GM08714 (cell line): ENCODE results near the gene FARP1.

Experiments used
- H3K4me3 ChIP-seq: fragments of 200-500 bp; sonication (Bioruptor generic); 2 replicates; pipeline ENCODE4 v1.5.1; 2014; ENCODE audit warnings: mild to moderate bottlenecking, low read length, inconsistent platforms
- ZNF274 ChIP-seq: IDR thresholded peaks from 2 replicates; pipeline ENCODE4 v1.6.1; 2012; ENCODE audit warnings: mild to moderate bottlenecking, low read depth, low read length

The FARP1 gene

GRCh38 chr13:98142380-98143156 is at the start of gene FARP1:
FARP1 (plus strand) TSS chr13:98143094; CDS start chr13:98213243, 70,149 bp downstream.
- H3K4me3 ChIP-seq = peak within 1 kb of the TSS; percentile 86
- TF ChIP-seq ZNF274 = no peak

GRCh38 chr13:98094678-98095266 is 48.1 kb upstream of the FARP1 start:
- no peak for TF ChIP-seq ZNF274

GRCh38 chr13:98096059-98096458 is 46.8 kb upstream of the FARP1 start:
- no peak for TF ChIP-seq ZNF274
- H3K4me3 ChIP-seq = no peak overlapping the region

More at GRCh38 chr13:98094678-98095266, 48.1 kb upstream of the FARP1 start:
- H3K4me3 ChIP-seq = no peak overlapping the region

- no peak overlapping the region for H3K4me3 ChIP-seq
- TF ChIP-seq ZNF274 = no peak
Observed at GRCh38 chr13:98097749-98098148, 45.1 kb upstream of the FARP1 start.

- no peak overlapping the region for H3K4me3 ChIP-seq
- TF ChIP-seq ZNF274 = no peak
Observed at GRCh38 chr13:98098516-98098915, 44.4 kb upstream of the FARP1 start.

GRCh38 chr13:98099627-98100026 is 43.3 kb upstream of the FARP1 start:
- no peak for TF ChIP-seq ZNF274

GRCh38 chr13:98100481-98100880 is 42.4 kb upstream of the FARP1 start:
- TF ChIP-seq ZNF274 = no peak

More at GRCh38 chr13:98099627-98100026, 43.3 kb upstream of the FARP1 start:
- no peak overlapping the region for H3K4me3 ChIP-seq

GRCh38 chr13:98103531-98103930 is 39.4 kb upstream of the FARP1 start:
- no peak overlapping the region for H3K4me3 ChIP-seq
- no peak for TF ChIP-seq ZNF274

More at GRCh38 chr13:98100481-98100880, 42.4 kb upstream of the FARP1 start:
- no peak overlapping the region for H3K4me3 ChIP-seq

- no peak overlapping the region for H3K4me3 ChIP-seq
- no peak for TF ChIP-seq ZNF274
Observed at GRCh38 chr13:98103942-98104880, 38.7 kb upstream of the FARP1 start.

GRCh38 chr13:98105929-98106336 is 37.0 kb upstream of the FARP1 start:
- no peak overlapping the region for H3K4me3 ChIP-seq
- no peak for TF ChIP-seq ZNF274

GRCh38 chr13:98108341-98108740 is 34.6 kb upstream of the FARP1 start:
- H3K4me3 ChIP-seq = no peak overlapping the region
- no peak for TF ChIP-seq ZNF274

- TF ChIP-seq ZNF274 = no peak
- no peak overlapping the region for H3K4me3 ChIP-seq
Observed at GRCh38 chr13:98109226-98109853, 33.6 kb upstream of the FARP1 start.

- no peak for TF ChIP-seq ZNF274
- no peak overlapping the region for H3K4me3 ChIP-seq
Observed at GRCh38 chr13:98110749-98111148, 32.1 kb upstream of the FARP1 start.
